Suppressor macrophage treated with lipopolysaccharide for 1 hour (primary cell): Measurements from ENCODE around the gene NECTIN4.

ENCODE experiments used
- DNase-seq, 3 donors: peaks; one replicate each; pipeline ENCODE4 v3.0.0-alpha.2; 2020 to 2022

The NECTIN4 gene

DNA sequence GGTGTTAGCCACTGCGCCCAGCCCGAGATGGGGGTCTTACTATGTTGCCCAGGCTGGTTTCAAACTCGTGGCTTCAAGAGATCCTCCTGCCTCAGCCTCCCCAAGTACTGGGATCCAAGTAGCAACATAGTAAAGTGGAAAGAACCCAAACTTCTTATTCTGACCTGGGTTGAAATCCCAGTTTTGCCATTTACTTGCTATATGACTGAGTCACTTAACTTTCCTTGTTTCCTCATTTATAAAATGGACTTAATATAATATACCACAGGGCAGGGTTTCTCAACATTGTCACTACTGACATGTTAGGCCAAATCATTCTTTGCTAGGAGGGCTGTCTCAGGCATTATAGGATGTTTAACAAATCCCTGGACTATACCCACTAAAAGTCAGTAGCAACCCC is 21.8 kb upstream of the NECTIN4 start:
- DNase-seq: peak; percentile 53 to 82 (median 79)

DNA sequence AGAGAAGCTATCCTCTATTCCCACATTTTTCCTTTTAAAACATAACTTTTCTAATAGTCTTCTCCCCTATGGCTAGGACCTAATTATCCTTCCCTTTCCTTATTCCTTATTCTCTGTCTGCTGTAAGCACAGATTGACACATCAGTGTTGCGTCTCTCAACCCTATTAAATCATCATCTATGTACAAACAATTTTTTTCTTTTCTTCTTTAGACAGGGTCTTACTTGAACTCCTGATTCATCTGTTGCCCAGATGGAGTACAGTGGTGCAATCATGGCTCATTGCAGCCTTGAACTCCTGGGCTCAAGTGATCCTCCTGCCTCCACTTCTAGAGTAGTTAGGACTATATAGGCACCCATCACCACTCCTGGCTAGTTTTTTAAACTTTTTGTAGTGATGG is 17.1 kb upstream of the NECTIN4 start:
- DNase-seq: no peak

DNA sequence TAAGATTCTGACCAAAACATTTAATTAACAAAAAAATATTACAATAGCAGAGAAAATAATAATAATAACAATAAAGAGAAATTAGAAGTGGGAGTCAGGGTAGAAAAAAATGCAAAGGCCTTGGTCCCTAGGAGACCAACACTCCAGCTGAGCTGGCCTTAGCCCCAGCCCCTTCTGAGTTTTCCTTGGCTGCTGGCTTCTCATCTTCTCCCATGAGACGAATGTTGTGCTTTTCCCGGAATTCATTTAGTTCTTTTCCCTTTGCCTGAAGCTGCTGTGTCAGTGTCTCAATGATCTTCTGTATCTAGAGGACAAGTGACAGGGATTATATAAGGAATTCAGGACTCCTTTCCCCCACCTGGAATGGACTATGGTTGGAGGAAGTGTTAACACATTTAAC is 11.2 kb upstream of the NECTIN4 start:
- DNase-seq: no peak

DNA sequence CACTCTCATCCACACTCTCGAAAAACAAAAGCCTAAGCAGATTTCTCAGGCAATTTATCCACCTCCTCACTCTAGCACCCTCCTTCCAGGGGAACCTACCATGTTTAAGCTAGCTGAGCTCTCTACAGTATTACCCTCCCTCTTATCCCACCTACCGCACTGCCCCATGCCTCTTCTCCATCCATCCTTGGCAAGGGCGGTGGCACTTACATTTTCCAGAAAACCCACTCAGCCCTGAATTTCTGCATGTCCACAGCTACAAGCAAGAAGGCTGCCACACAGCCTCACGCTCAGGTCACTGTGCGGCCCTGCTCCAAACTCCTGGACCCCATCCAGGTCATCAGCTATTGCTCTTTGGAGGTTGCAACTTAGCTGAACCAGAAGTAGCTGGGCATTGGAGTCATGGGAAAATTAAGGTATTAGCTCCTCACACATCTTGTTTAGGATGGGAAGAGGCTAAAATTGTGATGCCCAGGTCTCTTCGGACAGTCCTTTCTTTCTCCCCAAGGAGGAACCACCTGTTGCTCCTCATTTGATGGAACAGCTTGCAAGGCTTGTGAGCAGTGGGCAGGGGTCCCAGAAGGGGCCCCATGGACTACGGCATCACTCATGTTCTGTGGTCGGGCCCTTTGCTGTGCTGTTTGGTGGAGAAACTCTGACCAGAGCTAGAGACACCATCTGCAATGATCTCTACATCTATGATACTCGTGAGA is 9.9 kb upstream of the NECTIN4 start:
- DNase-seq: no peak

DNA sequence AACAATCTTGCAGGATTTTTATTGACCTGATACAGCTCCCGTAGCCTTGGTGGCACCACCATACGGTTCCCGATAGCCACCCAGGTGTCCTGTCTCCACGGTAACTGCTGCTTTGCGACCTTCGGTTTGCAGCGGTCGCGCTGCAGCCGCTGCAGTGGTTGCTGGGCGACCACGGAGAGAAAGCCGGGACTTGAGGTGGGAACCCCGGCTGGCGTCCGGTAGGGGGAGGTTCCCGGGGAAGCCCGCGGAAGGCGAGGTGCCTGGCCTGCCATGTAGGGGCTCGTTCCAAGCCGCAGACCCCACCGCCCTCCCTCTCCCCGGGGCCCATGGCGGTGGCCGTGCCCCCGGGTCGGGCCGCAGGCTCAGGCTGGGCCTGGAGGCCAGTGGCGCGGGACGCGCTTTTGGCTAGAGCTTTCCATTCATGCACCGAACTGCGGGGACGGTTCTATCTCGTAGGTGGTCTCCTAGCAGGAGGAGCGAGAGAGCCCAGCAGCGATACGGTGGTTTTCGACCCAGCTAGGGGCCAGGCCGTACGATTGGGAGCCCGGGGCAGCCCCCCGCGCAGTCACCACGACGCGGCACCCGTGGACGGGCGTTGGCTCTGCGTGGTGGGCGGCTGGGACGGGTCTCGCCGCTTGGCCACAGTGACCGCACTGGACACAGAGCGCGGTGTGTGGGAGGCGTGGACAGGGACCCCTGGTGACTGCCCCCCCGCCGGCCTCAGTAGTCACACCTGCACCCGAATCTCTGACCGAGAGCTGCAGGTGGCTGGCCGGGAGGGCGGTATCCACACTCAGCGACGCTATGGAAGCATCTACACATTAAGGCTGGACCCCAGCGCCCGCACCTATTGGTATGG is 9.1 kb upstream of the NECTIN4 start, which contains the start of gene KLHDC9:
Gene KLHDC9, plus strand, starts transcription at position 152 of the 859 bp plus-strand sequence. Its CDS starts 175 bp downstream, at position 327.
- peak in 1 of 3 donors; percentile 63 for DNase-seq

DNA sequence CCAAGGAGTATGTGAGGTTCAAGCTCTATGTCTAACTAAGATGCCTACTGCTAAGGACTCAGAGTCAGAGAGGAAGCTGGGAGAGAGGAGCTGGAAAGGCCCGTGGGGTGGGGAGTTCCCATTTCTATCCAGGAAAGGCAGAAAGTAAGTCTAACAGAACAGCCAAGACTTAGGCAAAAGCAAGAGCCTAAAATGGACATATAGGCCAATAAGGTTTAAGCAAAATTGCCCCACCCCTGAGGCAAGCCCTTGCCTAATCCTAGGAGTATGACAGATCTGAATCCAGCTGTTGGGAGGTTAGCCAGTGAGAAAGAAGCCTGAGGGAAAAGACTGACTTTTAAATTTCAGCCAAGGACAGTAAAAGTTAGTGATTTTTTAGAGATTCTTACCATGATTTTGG is 7.2 kb upstream of the NECTIN4 start:
- peak; percentile 91 to 96 (median 93) for DNase-seq

DNA sequence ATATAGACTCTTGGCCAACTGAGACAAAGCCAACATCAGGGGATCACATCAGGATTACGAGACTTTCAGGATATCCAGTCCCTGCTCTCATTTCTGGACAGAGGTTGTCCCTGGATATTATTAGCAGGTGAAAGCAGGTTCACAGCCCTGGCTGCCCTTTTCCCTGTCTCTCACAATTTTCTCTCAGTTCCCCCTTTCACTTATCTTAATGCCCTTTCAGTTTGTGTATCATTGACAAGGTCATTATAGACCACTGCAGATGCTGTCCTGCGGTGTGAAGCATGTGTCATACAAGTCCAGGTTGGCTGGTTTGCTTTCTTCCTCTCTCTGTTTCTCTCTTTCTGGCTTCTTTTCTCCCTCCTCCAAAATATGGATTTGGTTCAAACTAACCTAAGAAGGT is 6.7 kb upstream of the NECTIN4 start:
- DNase-seq: no peak

DNA sequence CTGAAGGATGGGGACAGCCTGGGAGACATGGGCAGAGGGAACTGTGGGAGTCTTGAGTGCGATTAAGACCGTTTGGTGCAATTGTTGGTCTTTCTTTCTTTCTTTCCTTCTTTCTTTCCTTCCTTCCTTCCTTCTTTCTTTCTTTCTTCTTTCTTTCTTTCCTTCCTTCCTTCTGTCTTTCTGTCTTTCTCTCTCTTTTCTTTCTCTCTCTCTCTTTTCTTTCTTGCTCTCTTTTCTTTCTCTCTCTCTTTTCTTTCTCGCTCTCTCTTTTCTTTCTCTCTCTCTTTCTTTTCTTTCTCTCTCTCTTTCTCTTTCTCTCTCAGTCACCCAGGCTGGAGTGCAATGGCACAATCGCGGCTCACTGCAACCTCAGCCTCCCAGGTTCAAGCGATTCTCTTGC is 5.9 kb upstream of the NECTIN4 start:
- no peak for DNase-seq

DNA sequence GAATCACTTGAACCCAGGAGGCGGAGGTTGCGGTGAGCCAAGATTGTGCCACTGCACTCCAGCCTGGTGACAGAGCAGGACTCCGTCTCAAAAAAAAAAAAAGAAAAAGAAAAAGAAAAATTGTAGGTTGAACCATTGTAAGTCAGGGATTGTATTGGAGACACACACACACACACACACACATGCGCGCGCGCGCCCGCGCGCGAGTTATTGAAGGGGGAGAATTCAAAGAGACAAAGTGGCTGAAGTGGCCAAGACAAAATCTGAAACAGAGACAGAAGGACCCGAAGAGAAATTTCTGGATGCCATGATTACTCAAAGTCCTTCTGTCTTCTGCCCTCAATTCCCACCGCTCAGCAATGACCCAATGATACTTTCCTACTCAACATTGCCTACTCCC is 5.1 kb upstream of the NECTIN4 start:
- no peak for DNase-seq

DNA sequence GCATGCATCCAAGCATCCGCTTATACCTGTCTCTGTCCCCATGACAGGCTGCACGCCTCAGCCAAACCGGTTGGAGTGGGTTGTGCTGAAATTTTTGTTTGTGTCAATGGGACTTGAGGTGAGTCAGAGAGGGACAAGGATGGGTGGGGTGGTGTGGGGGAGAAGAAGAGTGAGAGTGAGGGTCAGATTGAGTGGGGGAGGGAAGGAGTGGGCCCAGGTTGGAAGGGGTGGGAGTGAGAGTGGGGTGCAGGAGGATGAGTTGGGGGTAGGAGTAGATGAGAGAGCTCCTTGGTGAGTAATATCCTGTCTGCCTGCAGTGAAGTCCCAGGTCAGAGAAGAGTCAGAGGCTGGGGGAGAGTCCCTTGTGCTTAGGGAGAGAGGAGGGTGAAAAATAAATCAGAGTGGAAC is 3.3 kb upstream of the NECTIN4 start:
- peak; percentile 74 to 82 (median 75) for DNase-seq

DNA sequence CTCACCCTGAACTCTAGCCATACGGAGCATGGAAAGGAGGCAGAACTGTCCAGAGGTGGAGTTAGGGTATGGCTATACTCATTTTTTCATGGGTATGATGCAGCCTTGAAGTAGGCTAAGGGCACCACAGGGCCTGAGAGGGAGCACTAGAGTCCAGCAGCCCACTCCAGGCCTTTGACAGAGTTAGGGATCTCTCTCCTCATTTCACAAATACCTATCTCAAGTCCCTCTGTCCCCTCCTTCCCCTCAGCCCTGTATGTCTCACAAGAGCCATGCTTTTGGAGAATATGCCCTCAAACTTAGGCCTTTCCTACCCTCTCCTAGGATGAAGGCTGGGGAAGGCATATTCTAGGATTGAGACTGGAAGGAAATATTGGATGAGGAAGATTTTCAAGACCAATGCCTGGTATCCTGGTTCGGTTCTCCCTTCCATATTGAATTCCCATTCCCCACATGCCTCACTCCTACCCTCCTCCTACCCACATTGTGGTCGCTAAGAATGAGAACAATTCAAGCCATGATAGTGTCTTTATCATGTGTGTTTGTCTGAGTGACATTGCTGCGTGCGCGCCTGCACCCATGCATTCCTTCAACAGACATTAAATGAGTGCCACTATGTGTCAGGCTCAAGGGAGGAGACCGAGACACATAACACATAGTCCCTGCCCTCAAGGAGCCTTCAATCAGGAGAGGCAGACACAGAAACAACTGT is 2.6 kb upstream of the NECTIN4 start:
- DNase-seq: no peak

DNA sequence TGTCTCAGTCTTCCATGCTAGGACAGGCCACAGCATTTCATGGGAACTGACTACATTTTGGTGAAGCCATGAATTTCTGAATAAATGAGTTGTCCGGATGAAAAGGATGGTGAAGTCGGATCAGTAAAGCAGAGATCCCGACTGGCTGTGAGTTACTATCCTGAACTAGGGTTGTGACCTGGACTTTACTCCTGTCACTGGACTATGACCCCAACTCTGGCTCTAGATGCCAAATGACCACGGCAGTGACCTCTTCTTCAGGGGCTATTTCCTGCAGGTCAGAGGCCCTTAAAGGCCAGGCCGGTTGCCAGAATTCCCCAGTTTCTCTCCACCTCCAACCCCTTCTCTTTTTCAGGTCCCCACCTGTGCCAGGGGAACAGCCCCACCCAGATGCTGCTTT is 1.7 kb upstream of the NECTIN4 start:
- DNase-seq: no peak

DNA sequence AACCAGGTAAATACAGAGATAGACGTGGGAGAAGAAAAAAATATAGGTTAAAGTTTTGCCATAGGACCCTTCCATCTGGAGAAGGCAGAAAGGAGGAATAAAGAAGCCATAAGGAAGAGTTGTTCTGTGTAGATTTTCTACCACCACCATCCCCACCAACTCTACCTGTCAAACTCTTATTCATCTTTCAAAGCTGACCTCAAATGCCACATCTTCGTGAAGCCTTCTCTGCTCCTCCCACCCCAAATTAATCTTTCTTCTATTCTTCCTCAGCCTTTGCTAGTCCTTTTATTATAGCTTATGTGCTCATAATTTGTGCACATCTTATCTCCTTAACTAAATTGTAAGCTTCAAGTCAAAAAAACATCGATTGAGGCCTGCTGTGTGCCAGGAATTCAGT is 1.3 kb upstream of the NECTIN4 start:
- no peak for DNase-seq

DNA sequence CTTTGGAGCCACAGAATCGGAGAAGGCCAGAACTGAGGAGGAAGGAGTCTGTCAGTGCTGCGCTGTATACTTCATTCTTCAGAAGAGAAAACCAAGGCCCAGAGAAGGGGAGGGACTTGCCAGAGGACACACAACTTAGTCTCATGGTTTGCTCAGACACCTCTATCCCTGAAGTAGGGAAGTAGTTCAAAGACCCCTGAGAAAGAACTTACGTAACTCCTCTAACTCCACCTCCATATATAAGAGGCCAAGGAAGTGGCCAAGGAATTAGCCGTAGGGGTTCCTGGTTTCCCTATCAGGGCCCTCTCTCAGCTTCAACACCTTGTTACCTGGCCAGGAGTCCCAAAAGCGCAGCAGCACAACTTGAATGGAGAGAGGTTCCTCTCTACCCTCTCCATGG is 580 bp upstream of the NECTIN4 start:
- DNase-seq: no peak

DNA sequence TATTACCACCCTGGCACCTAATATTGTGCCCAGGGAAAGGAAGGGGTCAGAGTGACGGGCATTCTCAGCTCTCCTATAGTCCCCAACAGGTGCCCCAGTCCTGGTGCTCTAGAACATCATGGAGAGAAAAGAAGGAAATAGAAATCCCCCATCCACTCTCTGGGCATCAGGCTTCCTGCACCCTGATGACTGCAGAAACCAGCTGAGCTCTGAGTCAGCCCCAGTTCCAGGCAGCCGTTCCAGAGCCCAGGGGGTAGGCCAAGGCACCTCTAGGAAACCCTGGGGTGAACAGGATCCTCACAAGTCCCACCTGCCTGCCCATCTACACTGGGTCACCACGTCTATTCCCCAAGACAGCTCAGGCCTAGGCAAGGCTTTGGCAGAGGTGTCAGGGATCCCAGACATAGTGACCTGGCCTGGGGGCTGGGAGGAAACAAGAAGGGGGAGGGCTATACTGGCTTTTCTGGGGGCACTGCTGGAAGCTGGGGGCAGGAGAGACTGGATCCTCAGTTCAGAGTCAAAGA is 709 bp downstream of the NECTIN4 start:
- peak; percentile 85 to 88 (median 87) for DNase-seq

DNA sequence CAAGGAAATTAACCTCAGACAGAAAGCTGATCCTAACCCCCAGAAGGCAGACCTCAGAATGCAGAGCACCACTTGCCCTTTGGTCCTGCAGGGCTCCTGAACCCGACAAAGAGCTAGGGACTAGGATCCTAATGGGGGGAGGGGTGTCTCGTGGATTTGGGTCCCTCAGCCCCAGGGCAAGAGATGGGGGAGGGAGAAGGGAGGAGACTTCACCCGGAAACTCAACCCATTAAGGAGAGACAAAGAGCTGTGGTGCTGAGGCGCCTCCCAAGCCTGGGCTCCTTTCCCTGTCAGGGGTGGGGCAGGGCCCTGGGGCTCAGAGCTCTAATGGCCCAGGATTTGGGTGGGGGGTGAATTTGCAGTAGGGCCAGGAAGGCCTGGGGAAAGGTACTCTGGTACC is 2.9 kb downstream of the NECTIN4 start:
- DNase-seq: no peak

DNA sequence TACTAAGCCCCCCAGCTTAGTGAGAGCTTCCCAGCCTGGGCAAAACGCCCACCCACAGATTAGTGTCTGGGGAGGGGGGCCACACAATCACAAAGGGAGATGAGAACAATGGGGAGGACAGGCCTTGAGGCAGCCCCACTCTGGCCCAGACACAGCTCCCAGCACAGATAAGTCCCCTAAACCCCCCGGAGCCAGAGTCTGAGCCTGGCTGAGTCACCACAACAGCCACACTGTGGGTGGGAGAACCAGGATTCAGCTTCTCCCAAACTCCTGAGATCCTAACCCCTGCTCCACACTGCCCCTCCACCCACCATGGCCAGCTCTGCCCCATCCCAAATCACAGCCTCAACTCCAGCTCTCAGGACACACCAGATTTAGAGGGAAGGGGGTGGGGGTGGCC is 4.2 kb downstream of the NECTIN4 start:
- DNase-seq: peak in 1 of 3 donors; percentile 34

DNA sequence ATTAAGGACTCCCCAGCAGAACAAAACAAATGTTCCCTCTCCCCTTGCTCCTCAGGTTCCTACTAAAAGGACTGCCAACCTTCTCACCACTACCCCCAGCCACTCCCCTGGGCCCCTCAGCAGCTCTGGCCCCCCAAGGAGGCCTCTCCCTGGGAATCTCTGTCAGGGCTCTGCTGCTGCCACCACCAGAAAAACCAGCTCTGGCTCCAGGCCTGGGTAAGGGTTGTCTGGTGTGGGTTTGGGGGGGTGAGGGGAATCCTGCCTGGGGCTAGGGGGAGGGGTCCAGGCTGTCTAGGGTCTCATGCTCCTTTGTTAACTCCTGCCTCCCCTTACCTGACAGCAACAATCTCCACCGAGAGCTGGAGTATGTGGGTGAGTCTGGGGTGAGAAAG is 4.8 kb downstream of the NECTIN4 start:
- no peak for DNase-seq

DNA sequence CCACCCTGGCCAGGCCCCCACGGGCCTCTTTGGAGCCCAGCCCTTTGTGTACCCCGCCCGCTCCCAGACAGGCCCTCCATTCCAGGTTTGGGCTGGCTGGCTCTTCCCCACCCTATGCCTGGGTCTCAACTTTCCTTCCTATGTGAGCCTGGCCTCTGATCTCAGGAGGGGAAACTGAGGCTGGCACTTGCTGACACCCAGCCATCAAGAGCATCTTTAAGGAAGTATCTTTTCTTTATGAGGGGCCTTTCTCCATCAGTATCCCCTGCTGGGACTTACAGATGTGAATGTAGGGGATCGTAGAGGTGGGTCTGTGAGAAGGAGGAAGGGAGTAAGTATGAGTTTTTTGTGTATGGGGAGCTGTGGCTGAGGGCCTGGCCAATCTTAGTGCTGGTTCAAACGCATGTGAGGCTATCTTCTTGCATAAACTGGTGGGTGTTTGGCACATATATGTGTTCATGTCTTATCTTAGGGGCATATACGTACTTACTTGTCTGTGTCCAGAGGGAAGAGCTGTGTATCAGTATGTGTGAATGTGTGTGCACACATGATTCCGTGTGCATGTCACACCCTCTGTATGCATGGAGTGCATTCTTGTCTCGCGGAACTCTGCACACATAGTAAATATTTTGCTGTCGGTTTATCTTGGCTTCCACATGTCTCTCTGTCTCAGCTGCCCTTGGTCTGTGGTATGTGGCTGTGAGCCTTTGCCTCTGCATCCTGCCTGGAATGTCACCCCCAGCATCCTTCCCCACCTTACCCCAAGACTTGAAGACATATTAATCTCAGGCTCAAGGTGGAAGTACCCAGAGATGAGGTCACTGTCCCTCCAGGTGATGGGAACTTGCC is 5.4 kb downstream of the NECTIN4 start:
- DNase-seq: no peak

DNA sequence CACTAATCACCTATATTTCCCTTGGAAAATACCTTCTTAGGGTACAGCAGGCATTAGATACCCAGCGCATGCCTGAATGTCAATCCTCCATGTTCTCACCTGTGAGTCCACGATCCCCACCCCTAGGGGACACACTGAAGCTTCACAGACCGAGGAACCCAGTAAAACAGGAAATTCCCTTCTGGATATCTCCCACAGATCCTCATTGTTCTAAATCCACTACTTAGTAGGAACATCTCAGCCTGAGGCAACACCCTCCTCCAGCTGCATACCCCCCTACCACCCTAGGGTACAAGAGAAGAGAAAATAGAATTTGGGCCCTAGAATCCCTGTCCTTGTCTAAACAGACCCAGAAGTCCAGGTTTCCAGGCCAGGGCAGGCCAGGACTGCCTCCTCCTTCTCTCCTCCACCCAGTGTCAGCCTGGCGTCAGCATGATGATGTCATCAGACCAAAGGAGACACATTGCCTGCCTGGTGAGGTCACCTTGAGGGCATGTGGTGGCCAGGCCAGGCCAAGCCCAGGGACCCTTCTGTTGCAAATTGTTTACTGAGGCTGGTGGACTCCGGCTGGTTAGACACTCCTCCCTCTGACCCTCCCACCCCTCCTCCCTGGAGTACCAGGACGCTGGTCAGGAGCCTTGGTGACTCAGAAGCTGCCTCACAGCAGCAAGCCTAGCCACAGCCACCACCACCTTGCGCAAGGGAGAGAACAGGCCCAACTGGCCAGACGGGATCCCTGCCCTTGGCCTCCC is 6.2 kb downstream of the NECTIN4 start:
- DNase-seq: peak; percentile 95 to 96 (median 96)

DNA sequence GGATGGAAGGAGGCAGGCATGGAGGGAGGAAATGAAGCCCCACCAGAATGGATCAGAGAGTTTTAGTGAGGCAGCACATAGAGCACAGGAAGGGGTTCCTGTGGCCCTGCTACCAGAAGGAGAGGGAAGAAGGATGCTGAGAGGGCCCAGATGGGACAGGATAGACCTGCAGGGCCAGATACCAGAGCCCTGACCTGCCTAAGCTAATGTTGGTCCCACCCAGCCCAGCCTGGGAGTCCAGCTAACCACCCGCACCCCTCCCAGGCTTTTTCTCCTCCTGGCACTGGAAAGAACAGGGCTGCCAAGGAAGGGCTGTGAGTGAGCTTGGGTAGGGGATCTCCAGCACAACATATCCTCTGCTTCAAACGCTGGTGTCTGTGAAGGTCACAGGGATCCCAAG is 6.9 kb downstream of the NECTIN4 start:
- no peak for DNase-seq

DNA sequence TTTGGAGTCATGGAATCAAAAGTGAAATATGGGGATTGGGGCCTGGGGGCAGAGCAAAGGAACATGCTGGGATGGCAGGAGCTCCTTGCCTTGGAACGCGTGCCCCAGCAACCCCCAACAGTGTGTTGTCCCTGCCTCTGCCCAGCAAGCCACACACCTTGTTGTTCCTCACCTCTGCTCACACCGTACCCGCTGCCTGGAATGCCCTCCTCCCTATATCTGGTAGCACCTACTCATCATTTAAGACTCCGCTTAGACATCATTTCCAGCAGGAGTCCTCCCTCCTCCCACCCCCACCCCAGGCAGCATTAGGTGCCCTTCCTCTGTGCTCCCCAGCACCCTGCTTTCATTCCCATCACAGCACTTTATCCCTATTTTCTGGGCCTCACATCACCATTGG is 7.8 kb downstream of the NECTIN4 start:
- no peak for DNase-seq
